NCI-H1092 treated with DMSO at 0.1 percent for 48 hours (cell line): ENCODE measurements around the gene MBIP.
"Not testable (repeated sequence)": the region's sequence is repeated elsewhere in the genome, so short reads cannot be mapped to it uniquely, and the experiment has no call there.

Source experiments
- DNase-seq: peaks from one replicate; lab custom pipeline; 2025; lab: John Stamatoyannopoulos, UW

MBIP gene

GRCh38 chr14:36320200-36320896, at the start of gene MBIP:
Gene MBIP (minus strand): TSS chr14:36320637. CDS start chr14:36320588, 49 bp downstream.
- DNase-seq = peak; percentile 98

GRCh38 chr14:36367985-36368774, 47.7 kb upstream of the MBIP start:
- no peak for DNase-seq

- peak; percentile 25 for DNase-seq
Measured at GRCh38 chr14:36365766-36366165, 45.3 kb upstream of the MBIP start.

- no peak for DNase-seq
Measured at GRCh38 chr14:36363704-36364103, 43.3 kb upstream of the MBIP start.

- DNase-seq = no peak
Measured at GRCh38 chr14:36362648-36363047, 42.2 kb upstream of the MBIP start.

GRCh38 chr14:36361210-36361853, 40.9 kb upstream of the MBIP start:
- no peak for DNase-seq

GRCh38 chr14:36356862-36357261, 36.4 kb upstream of the MBIP start:
- no peak for DNase-seq

GRCh38 chr14:36346052-36346451, 25.6 kb upstream of the MBIP start:
- peak; percentile 99 for DNase-seq

GRCh38 chr14:36344211-36344610, 23.8 kb upstream of the MBIP start:
- no peak for DNase-seq

- not testable (repeated sequence) for DNase-seq
Measured at GRCh38 chr14:36341811-36342210, 21.4 kb upstream of the MBIP start.

- no peak for DNase-seq
Measured at GRCh38 chr14:36340276-36340890, 19.9 kb upstream of the MBIP start.

GRCh38 chr14:36339816-36340215, 19.4 kb upstream of the MBIP start:
- no peak for DNase-seq

- no peak for DNase-seq
Measured at GRCh38 chr14:36333119-36333518, 12.7 kb upstream of the MBIP start.

- not testable (repeated sequence) for DNase-seq
Measured at GRCh38 chr14:36327573-36327972, 7.1 kb upstream of the MBIP start.

GRCh38 chr14:36325853-36326252, 5.4 kb upstream of the MBIP start:
- no peak for DNase-seq

- DNase-seq = no peak
Measured at GRCh38 chr14:36324897-36325296, 4.5 kb upstream of the MBIP start.

GRCh38 chr14:36320897-36321381, 502 bp upstream of the MBIP start:
- no peak for DNase-seq

- DNase-seq = no peak
Measured at GRCh38 chr14:36319899-36320199, 588 bp downstream of the MBIP start.

GRCh38 chr14:36317650-36318049, 2.8 kb downstream of the MBIP start:
- no peak for DNase-seq

GRCh38 chr14:36316131-36316530, 4.3 kb downstream of the MBIP start:
- peak; percentile 46 for DNase-seq

GRCh38 chr14:36315159-36315853, 5.1 kb downstream of the MBIP start:
- DNase-seq = peak; percentile 34

- DNase-seq = peak; percentile 23
Measured at GRCh38 chr14:36313898-36314297, 6.5 kb downstream of the MBIP start.
